Choroid plexus epithelial cell (primary cell): ENCODE results near the gene MYO10.

Source experiments
- DNase-seq: peaks from one replicate; pipeline ENCODE4 v3.0.0-alpha.2; 2010; ENCODE audit warnings: low read depth
- H3K4me3 ChIP-seq: 2 replicates; pipeline ENCODE4 v1.5.1; 2011; ENCODE audit warnings: low read depth, mild to moderate bottlenecking, control low read depth, low read length, moderate library complexity
- CTCF ChIP-seq: conservative IDR thresholded peaks from 2 replicates; pipeline ENCODE4 v1.5.1; 2011; ENCODE audit warnings: low read depth, mild to moderate bottlenecking, control low read depth, inconsistent platforms, low read length, moderate library complexity

MYO10 gene

GRCh38 chr5:16693879-16694278, 242.2 kb downstream of the MYO10 start:
- TF ChIP-seq CTCF: no peak
- DNase-seq: no peak
- H3K4me3 ChIP-seq: no peak overlapping the region

DNA sequence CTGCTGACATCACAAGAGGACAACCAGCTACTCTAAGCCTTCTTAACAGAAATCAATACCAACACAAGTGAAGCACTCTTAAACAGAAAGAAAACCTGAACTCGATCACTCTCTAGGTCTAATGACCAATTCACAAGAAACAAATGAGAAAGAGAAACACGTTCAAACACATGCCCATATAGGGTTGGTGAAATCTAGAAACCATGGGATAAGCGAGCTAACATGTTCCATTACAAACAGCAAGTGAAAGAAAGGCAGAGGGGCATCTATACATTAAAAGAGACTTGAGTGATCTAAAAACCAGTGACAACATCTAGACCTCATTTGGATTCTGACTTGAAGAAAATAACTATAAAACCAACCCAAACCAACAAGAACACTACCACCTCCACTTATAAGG, 244.4 kb downstream of the MYO10 start:
- no peak overlapping the region for H3K4me3 ChIP-seq
- no peak for TF ChIP-seq CTCF
- DNase-seq: no peak

- no peak overlapping the region for H3K4me3 ChIP-seq
- peak; percentile 66 for DNase-seq
- peak; percentile 85 for TF ChIP-seq CTCF
Measured at GRCh38 chr5:16690243-16690852, 245.7 kb downstream of the MYO10 start.

- no peak for TF ChIP-seq CTCF
- no peak overlapping the region for H3K4me3 ChIP-seq
- no peak for DNase-seq
Measured at GRCh38 chr5:16687898-16688297, 248.2 kb downstream of the MYO10 start.

DNA sequence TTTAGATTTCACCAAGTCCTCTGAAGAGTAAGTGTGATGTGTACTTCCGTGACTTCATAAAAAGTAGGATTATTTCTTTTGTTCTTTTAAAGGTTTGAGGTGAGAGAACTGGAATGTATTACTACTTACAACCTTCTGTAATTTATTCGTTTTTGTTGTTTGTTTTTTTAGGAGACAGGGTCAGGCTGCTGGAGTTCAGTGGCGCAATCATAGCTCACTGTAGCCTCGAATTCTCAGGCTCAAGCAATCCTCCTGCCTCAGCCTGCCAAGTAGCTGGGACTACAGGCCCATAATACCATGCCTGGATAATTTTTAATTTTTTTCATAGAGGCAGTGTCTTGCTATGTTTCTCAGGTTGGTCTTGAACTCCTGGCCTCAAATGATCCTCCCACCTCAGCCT, 251.0 kb downstream of the MYO10 start:
- TF ChIP-seq CTCF: no peak

GRCh38 chr5:16681876-16682275, 254.2 kb downstream of the MYO10 start:
- H3K4me3 ChIP-seq: no peak overlapping the region
- TF ChIP-seq CTCF: no peak
- no peak for DNase-seq

More for the DNA sequence above, 251.0 kb downstream of the MYO10 start:
- peak; percentile 74 for DNase-seq
- no peak overlapping the region for H3K4me3 ChIP-seq

DNA sequence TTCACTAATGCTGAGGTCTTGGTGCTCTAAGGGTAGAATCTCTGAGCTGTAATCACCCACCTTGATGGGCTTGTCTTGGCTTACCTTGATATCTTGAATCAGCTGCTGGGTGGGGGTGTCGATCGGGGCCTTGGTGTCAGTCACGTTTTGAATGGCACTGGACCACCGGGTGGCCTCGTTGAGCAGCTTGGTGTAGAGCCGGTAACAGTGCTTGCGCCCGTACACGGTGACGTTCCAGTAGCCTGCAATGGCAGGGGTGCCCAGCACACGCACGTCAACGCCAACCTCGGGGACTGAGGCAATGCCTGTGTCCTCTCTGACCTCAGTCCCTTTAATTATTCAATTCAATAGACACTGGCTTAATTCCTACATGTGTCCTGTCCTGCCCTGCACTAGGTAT, 256.2 kb downstream of the MYO10 start:
- peak; percentile 23 for TF ChIP-seq CTCF
- no peak overlapping the region for H3K4me3 ChIP-seq
- no peak for DNase-seq
